Measurements from ENCODE around the gene MYRF. TPM values are rescaled to one million over a fixed set of nuclear protein-coding genes. Genes with fewer than 3 reads are reported as not detected.
A peak's percentile ranks its signal among the peaks of the same experiment; 100 is the strongest.

MYRF gene
- total RNA-seq, 2 donors from 2014 or later, result 33.2 to 47.5 TPM

DNA sequence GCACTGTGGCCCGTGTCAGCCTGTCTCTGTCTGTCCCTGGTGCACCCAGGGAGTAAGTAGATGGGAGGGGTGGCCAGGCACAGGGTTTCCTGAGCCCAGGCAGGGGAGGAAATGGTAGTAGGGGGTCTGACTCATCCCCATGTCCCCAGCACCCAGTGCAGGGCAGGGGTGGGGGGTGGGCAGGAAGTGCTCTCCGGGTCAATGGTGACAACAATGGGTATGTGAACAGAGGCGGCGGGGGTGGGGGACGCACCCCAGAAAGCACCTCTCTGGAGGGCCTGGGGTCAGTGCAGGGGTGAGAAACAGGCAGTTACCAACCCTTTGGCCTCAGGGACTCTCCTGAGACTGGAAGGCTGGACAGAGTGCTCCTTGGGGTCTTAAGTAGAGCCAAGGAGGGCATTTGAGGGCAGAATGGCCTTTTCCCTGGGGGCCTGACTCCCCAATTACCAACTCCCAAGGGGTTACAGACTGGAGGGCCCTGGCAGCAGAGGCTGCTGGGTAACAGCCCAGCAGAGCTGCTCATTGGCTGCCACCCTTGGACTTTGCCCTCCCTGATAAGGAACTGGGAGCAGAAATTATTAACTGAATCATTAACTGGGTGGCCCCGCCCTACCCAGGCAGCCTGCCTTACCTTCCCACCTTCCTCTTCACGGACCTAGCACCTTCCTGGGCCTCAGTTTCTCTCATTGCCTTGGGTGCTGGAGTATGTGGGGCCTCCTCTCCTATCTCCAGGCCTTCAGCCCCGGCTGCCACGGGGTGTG is 4.2 kb downstream of the MYRF start:
- peak overlapping the region; percentile 85 to 97 (median 96) for H3K27ac ChIP-seq
- peak; percentile 88 to 95 (median 94) for DNase-seq
- intact Hi-C loops (cut with DNase I), result no loop called here
- ATAC-seq, result peak; percentile 87
- no peak overlapping the region for H3K4me3 ChIP-seq
- H3K9me3 ChIP-seq, result no peaks in the 10 kb centered on the region
- TF ChIP-seq CTCF (IDR thresholded peaks at IDR 0.05), result peak in 1 of 7 experiments; percentile 5
- peak in 2 of 3 donors; percentile 27 to 62 for TF ChIP-seq POLR2A (IDR thresholded peaks at IDR 0.05)
- H3K4me1 ChIP-seq, result peaks cover 68% of the 10 kb centered on the region
- WGBS, 2 donors, result 3 to 12% methylated on average over 3 to 9 of the region's 9 CpGs
- H3K27me3 ChIP-seq, result no peaks in the 10 kb centered on the region
- no peaks in the 10 kb centered on the region for H3K36me3 ChIP-seq (replicated peaks in 1 of 2; ENCODE audit: insufficient read depth in 1 of 2, low read depth in 2 of 2)

GRCh38 chr11:61757213-61757862 is 4.9 kb downstream of the MYRF start:
- DNase-seq (peak; percentile 47 to 65 (median 61)), ATAC-seq (peak; percentile 33)
- H3K36me3 ChIP-seq (replicated peaks in 1 of 2; ENCODE audit: insufficient read depth in 1 of 2, low read depth in 2 of 2), result no peaks in the 10 kb centered on the region
- peak overlapping the region; percentile 85 to 97 (median 96) for H3K27ac ChIP-seq
- H3K9me3 ChIP-seq, result no peaks in the 10 kb centered on the region
- no peak overlapping the region for H3K4me3 ChIP-seq
- WGBS, 2 donors, result 26 to 38% methylated on average over 4 to 15 of the region's 15 CpGs
- H3K4me1 ChIP-seq, result peaks cover 62% of the 10 kb centered on the region
- intact Hi-C loops (cut with DNase I), result no loop called here
- TF ChIP-seq CTCF (IDR thresholded peaks at IDR 0.05), result no peak
- peak in 1 of 3 donors; percentile 4 for TF ChIP-seq POLR2A (IDR thresholded peaks at IDR 0.05)
- no peaks in the 10 kb centered on the region for H3K27me3 ChIP-seq

DNA sequence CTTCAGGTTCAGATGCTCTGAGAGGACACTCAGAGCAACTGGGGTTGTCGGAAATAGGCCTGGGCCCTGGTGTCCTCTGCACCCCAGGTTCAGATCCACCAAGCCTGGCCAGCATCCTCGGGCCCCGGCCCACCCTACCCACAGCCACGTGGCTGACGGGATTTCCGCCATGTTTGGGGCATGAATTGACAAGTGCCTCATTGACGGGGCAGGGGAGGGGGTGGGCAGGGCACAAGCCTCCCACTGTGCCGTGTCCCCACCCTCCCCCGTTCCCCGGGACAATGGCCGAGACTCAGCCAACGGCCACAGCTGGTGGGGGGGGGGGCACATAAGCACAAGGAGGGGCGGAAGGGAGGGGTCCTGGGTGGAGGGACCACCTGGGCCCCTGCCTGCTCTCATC is 8.5 kb downstream of the MYRF start:
- no peak overlapping the region for H3K4me3 ChIP-seq
- no peaks in the 10 kb centered on the region for H3K27me3 ChIP-seq
- no peak for TF ChIP-seq CTCF (IDR thresholded peaks at IDR 0.05)
- TF ChIP-seq POLR2A (IDR thresholded peaks at IDR 0.05), result no peak
- intact Hi-C loops (cut with DNase I), result no loop called here
- no peak overlapping the region for H3K27ac ChIP-seq
- H3K9me3 ChIP-seq, result no peaks in the 10 kb centered on the region
- ATAC-seq (no peak), DNase-seq (no peak)
- peaks cover 46% of the 10 kb centered on the region for H3K4me1 ChIP-seq
- H3K36me3 ChIP-seq (replicated peaks in 1 of 2; ENCODE audit: insufficient read depth in 1 of 2, low read depth in 2 of 2), result no peaks in the 10 kb centered on the region
- 60 to 83% methylated on average over 3 to 11 of the region's 13 CpGs for WGBS, 2 donors

GRCh38 chr11:61761440-61762222 is 9.2 kb downstream of the MYRF start:
- Histone ChIP-seq H3K9me3 (no peaks in the 10 kb centered on the region), H3K27me3 (no peaks in the 10 kb centered on the region), H3K36me3 (replicated peaks in 1 of 2; ENCODE audit: insufficient read depth in 1 of 2, low read depth in 2 of 2) (no peaks in the 10 kb centered on the region), H3K4me1 (peaks cover 39% of the 10 kb centered on the region), H3K27ac (no peak overlapping the region), H3K4me3 (no peak overlapping the region)
- ATAC-seq (no peak), DNase-seq (no peak)
- 73 to 85% methylated on average over 9 to 11 of the region's 11 CpGs for WGBS, 2 donors
- intact Hi-C loops (cut with DNase I), result no loop called here
- TF ChIP-seq CTCF (IDR thresholded peaks at IDR 0.05), result no peak
- TF ChIP-seq POLR2A (IDR thresholded peaks at IDR 0.05), result no peak
